ENCODE results near the gene FGFR1OP2. TPM values are rescaled to one million over a fixed set of nuclear protein-coding genes. Genes with fewer than 3 reads are reported as not detected.

FGFR1OP2 gene
- polyA plus RNA-seq, 1 of the 3 experiments (the other 2 are of a cell fraction): 20.6 TPM

GRCh38 chr12:27000961-27001360 is 62.7 kb downstream of the FGFR1OP2 start:
- no peak overlapping the region for H2AFZ ChIP-seq (ENCODE audit: low read depth)
- no peak overlapping the region for H3K4me2 ChIP-seq
- CTCF ChIA-PET: interaction anchor here (0.7 to 4.5 kb wide), 4 partner anchors 9 to 306 kb away, joined by 3 to 25 read pairs (median 4); partner anchors contain the start of gene TM7SF3
- H3K4me3 ChIP-seq (ENCODE audit: low read depth in 2 of 2, low read length in 1 of 2): no peak overlapping the region
- H3K9ac ChIP-seq: no peak overlapping the region
- no peaks in the 10 kb centered on the region for H3K27me3 ChIP-seq (ENCODE audit: insufficient read depth)
- POLR2A ChIA-PET: no interaction called here
- 58% methylated on average over 1 of the region's 1 CpG for WGBS (ENCODE audit: low lambda C conversion rate)
- no peaks in the 10 kb centered on the region for H3K9me3 ChIP-seq
- H3K9me2 ChIP-seq: no peaks in the 10 kb centered on the region
- no peak overlapping the region for H3K27ac ChIP-seq (ENCODE audit: low read depth in 2 of 2, low read length in 1 of 2)
- TF ChIP-seq NFIC (IDR thresholded peaks at IDR 0.05; ENCODE audit: borderline replicate concordance) (no peak), GATA2 (CRISPR knock-in tag; IDR thresholded peaks at IDR 0.05) (no peak), PBX3 (IDR thresholded peaks at IDR 0.05) (no peak), FOXJ3 (CRISPR knock-in tag; IDR thresholded peaks at IDR 0.05) (no peak), USF1 (IDR thresholded peaks at IDR 0.05; ENCODE audit: borderline replicate concordance, low read depth) (no peak), REST (IDR thresholded peaks at IDR 0.05; ENCODE audit: low read depth, low read length) (no peak), IRF3 (IDR thresholded peaks at IDR 0.05; ENCODE audit: low read depth, low read length) (no peak), EP300 (IDR thresholded peaks at IDR 0.05; ENCODE audit: borderline replicate concordance in 1 of 2, low read depth in 1 of 2, low read length in 1 of 2) (no peak), FOSL2 (IDR thresholded peaks at IDR 0.05; ENCODE audit: borderline replicate concordance, low read depth) (no peak), EZH2phosphoT487 (IDR thresholded peaks at IDR 0.05; ENCODE audit: borderline replicate concordance, low read depth) (no peak), CHD2 (IDR thresholded peaks at IDR 0.05; ENCODE audit: low read length, partially characterized antibody) (no peak), MXI1 (IDR thresholded peaks at IDR 0.05; ENCODE audit: low read depth, low read length) (no peak)
- H3K4me1 ChIP-seq (ENCODE audit: control insufficient read depth in 1 of 2, insufficient read depth in 2 of 2, low read depth in 1 of 2, low read length in 1 of 2): peaks cover 10 to 32% of the 10 kb centered on the region in 2 experiments; a peak in 3 of 4 replicates
- peaks cover 23% of the 10 kb centered on the region; the same call in 1 of the 2 replicates for H3K79me2 ChIP-seq (ENCODE audit: insufficient read depth)
- no peak for DNase-seq
- H3F3A ChIP-seq (replicated peaks; ENCODE audit: insufficient read depth): no peaks in the 10 kb centered on the region
- 0 out of 2 replicates have a peak, but pooled peaks cover 6% of the 10 kb centered on the region for H4K20me1 ChIP-seq (ENCODE audit: insufficient read depth)
- peaks cover 20 to 30% of the 10 kb centered on the region in 2 experiments for H3K36me3 ChIP-seq (replicated peaks in 1 of 2; ENCODE audit: control insufficient read depth in 1 of 2, insufficient read depth in 2 of 2, low read length in 1 of 2)

All from SK-N-SH (cell line).